CD4-positive, alpha-beta T cell treated with Interleukin-6 for 4 hours (primary cell): ENCODE results near the gene TACR2.
A peak's percentile ranks its signal among the peaks of the same experiment; 100 is the strongest.

Source experiments
- DNase-seq: peaks from one replicate; pipeline ENCODE4 v3.0.0-alpha.2; 2020; ENCODE audit warnings: mixed read lengths

The TACR2 gene

GRCh38 chr10:69418052-69418752 is 1.5 kb upstream of the TACR2 start:
- no peak for DNase-seq

- no peak for DNase-seq
Measured at GRCh38 chr10:69417542-69417941, 824 bp upstream of the TACR2 start.

- DNase-seq, result no peak
Measured at GRCh38 chr10:69415951-69416350, 767 bp downstream of the TACR2 start.

GRCh38 chr10:69415049-69415448 is 1.7 kb downstream of the TACR2 start:
- no peak for DNase-seq

GRCh38 chr10:69414036-69415018 is 2.4 kb downstream of the TACR2 start:
- DNase-seq, result no peak

GRCh38 chr10:69413221-69413865 is 3.4 kb downstream of the TACR2 start:
- peak; percentile 51 for DNase-seq

- DNase-seq, result no peak
Measured at GRCh38 chr10:69412232-69412790, 4.4 kb downstream of the TACR2 start.

- DNase-seq, result no peak
Measured at GRCh38 chr10:69411476-69411875, 5.2 kb downstream of the TACR2 start.

- DNase-seq, result no peak
Measured at GRCh38 chr10:69410487-69410886, 6.2 kb downstream of the TACR2 start.

GRCh38 chr10:69409968-69410367 is 6.8 kb downstream of the TACR2 start:
- no peak for DNase-seq

GRCh38 chr10:69409176-69409495 is 7.6 kb downstream of the TACR2 start:
- no peak for DNase-seq

GRCh38 chr10:69408318-69409175 is 8.2 kb downstream of the TACR2 start:
- peak; percentile 92 for DNase-seq

- peak; percentile 47 for DNase-seq
Measured at GRCh38 chr10:69407621-69408301, 9.0 kb downstream of the TACR2 start.

GRCh38 chr10:69406816-69407580 is 9.7 kb downstream of the TACR2 start:
- DNase-seq, result no peak

GRCh38 chr10:69406302-69406811 is 10.4 kb downstream of the TACR2 start:
- DNase-seq, result no peak

- no peak for DNase-seq
Measured at GRCh38 chr10:69405221-69405620, 11.5 kb downstream of the TACR2 start.

- no peak for DNase-seq
Measured at GRCh38 chr10:69404786-69405185, 11.9 kb downstream of the TACR2 start.

- no peak for DNase-seq
Measured at GRCh38 chr10:69403519-69403918, 13.2 kb downstream of the TACR2 start.

- no peak for DNase-seq
Measured at GRCh38 chr10:69403066-69403465, 13.7 kb downstream of the TACR2 start.

- DNase-seq, result no peak
Measured at GRCh38 chr10:69402386-69402785, 14.3 kb downstream of the TACR2 start.

- no peak for DNase-seq
Measured at GRCh38 chr10:69401416-69401815, 15.3 kb downstream of the TACR2 start.
